Measurements from ENCODE around the gene PCDHGA12.
"Not testable (repeated sequence)": the region's sequence is repeated elsewhere in the genome, so short reads cannot be mapped to it uniquely, and the experiment has no call there.

Gene PCDHGA12

DNA sequence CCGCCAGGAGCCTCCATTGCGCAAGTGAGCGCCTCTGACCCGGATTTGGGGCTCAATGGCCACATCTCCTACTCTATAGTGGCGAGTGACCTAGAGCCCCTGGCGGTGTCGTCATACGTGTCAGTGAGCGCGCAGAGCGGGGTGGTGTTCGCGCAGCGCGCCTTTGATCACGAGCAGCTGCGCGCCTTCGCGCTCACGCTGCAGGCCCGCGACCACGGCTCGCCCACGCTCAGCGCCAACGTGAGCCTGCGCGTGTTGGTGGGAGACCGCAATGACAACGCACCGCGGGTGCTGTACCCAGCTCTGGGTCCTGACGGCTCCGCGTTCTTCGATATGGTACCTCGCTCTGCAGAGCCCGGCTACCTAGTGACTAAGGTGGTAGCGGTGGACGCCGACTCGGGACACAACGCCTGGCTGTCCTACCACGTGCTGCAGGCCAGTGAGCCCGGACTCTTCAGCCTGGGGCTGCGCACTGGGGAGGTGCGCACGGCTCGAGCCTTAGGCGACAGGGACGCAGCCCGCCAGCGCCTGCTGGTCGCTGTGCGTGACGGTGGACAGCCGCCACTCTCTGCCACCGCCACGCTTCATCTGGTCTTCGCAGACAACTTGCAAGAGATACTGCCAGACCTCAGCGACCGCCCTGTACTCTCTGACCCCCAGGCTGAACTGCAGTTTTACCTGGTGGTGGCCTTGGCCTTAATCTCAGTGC, 20.6 kb upstream of the PCDHGA12 start:
- DNase-seq = no peak

DNA sequence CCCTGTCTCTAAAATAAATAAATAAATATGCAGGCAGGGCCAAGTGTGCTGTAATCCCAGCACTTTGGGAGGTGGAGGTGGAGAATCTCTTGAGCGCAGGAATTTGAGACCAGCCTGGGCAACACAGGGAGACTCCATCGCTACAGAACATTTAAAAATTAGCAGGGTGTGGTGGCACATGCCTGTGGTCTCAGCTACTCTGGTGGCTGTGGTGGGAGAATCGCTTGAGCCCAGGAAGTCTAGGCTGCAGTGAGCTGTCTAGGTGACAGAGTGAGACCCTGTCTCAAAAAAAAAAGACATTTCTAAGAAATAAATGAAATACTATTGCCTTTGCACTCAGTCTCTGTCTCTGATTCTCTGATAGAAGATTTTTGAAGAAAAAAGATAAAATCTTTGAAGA, 18.7 kb upstream of the PCDHGA12 start:
- DNase-seq = no peak

DNA sequence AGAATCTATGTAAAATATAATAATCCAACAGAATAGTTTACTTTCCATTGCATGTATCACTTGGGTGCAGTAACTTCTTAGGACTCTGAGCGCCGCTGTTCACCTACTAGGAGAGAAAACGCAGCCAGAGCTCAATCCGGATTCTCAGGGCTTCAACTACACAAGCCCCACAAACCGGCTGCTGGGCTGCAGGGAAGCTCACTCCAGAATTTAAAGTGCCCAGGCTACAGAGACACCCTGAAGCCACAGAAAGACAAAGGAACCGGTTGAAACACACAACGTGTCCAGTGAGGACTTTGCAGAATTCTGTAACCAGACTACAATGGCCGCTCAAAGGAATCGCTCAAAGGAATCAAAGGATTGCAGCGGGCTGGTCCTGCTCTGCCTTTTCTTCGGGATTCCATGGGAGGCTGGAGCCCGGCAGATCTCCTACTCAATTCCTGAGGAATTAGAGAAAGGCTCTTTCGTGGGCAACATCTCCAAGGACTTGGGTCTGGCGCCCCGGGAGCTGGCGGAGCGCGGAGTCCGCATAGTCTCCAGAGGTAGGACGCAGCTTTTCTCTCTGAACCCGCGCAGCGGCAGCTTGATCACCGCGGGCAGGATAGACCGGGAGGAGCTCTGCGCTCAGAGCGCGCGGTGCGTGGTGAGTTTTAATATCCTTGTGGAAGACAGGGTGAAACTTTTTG, 17.3 kb upstream of the PCDHGA12 start, which contains the start of gene PCDHGA10:
Gene PCDHGA10, plus strand, starts transcription at position 134 of the 686 bp plus-strand sequence. Its CDS starts 189 bp downstream, at position 323.
- DNase-seq = peak; percentile 65

DNA sequence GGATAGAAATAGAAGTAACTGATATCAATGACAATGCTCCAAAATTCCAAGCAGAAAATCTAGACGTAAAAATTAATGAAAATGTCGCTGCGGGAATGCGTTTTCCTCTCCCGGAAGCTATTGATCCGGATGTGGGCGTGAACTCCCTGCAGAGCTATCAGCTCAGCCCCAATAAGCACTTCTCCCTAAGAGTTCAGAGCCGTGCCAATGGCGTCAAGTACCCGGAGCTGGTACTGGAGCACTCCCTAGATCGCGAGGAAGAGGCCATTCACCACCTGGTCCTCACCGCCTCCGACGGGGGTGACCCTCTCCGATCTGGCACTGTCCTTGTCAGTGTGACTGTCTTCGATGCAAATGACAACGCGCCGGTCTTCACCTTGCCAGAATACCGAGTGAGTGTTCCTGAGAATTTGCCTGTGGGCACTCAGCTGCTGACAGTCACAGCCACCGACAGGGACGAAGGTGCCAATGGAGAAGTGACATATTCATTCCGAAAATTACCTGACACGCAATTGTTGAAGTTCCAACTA, 16.7 kb upstream of the PCDHGA12 start:
- no peak for DNase-seq

DNA sequence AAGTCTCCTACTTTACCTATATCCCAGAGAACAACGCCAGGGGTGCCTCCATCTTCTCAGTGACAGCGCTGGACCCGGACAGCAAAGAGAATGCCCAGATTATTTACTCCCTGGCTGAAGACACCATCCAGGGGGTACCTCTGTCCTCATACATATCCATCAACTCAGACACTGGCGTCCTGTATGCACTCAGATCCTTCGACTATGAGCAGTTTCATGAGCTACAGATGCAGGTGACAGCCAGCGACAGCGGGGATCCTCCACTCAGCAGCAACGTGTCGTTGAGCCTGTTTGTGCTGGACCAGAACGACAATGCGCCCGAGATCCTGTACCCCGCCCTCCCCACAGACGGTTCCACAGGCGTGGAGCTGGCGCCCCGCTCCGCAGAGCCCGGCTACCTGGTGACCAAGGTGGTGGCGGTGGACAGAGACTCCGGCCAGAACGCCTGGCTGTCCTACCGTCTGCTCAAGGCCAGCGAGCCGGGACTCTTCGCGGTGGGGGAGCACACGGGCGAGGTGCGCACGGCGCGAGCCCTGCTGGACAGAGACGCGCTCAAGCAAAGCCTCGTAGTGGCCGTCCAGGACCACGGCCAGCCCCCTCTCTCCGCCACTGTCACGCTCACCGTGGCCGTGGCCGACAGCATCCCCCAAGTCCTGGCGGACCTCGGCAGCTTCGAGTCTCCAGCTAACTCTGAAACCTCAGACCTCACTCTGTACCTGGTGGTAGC, 15.6 kb upstream of the PCDHGA12 start:
- DNase-seq = not testable (repeated sequence)

DNA sequence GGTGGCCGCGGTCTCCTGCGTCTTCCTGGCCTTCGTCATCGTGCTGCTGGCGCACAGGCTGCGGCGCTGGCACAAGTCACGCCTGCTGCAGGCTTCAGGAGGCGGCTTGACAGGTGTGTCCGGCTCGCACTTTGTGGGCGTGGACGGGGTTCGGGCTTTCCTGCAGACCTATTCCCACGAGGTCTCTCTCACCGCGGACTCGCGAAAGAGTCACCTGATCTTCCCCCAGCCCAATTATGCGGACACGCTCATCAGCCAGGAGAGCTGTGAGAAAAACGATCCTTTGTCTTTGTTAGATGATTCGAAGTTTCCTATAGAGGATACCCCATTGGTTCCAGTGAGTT, 15.1 kb upstream of the PCDHGA12 start:
- DNase-seq = not testable (repeated sequence)

DNA sequence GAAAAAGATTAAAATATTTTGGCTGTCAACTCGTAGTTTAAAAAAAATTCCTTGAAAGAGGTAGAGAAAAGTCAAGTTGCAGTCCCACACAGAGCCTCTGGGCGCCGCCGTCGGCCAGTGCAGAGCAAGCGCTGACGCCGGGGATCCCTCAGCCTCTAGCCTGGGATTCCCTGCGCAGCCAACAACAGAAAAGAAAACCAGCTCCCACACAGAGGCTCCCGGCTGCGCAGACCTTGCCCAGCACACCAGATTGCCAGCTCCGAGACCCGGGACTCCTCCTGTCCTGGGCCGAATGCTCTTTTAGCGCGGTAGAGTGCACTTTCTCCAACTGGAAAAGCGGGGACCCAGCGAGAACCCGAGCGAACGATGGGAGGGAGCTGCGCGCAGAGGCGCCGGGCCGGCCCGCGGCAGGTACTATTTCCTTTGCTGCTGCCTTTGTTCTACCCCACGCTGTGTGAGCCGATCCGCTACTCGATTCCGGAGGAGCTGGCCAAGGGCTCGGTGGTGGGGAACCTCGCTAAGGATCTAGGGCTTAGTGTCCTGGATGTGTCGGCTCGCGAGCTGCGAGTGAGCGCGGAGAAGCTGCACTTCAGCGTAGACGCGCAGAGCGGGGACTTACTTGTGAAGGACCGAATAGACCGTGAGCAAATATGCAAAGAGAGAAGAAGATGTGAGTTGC, 12.7 kb upstream of the PCDHGA12 start, which contains the start of gene PCDHGB7:
Gene PCDHGB7, plus strand, starts transcription at position 184 of the 679 bp plus-strand sequence. Its CDS starts 183 bp downstream, at position 367.
- DNase-seq = peak; percentile 75

DNA sequence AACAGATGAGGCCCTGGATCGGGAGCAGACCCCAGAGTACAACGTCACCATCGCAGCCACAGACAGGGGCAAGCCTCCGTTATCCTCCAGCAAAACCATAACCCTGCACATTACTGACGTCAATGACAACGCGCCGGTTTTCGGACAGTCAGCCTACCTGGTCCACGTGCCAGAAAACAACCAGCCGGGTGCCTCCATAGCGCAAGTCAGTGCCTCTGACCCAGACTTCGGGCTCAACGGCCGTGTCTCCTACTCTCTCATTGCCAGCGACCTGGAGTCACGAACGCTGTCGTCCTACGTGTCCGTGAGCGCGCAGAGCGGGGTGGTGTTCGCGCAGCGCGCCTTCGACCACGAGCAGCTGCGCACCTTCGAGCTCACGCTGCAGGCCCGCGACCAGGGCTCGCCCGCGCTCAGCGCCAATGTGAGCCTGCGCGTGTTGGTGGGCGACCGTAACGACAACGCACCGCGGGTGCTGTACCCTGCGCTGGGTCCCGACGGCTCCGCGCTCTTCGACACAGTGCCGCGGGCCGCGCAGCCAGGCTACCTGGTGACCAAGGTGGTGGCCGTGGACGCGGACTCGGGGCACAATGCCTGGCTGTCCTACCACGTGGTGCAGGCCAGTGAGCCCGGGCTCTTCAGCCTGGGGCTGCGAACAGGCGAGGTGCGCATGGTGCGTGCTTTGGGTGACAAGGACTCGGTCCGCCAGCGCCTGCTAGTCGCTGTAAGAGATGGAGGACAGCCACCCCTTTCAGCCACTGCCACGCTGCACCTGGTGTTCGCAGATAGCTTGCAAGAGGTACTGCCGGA, 11.0 kb upstream of the PCDHGA12 start:
- no peak for DNase-seq

DNA sequence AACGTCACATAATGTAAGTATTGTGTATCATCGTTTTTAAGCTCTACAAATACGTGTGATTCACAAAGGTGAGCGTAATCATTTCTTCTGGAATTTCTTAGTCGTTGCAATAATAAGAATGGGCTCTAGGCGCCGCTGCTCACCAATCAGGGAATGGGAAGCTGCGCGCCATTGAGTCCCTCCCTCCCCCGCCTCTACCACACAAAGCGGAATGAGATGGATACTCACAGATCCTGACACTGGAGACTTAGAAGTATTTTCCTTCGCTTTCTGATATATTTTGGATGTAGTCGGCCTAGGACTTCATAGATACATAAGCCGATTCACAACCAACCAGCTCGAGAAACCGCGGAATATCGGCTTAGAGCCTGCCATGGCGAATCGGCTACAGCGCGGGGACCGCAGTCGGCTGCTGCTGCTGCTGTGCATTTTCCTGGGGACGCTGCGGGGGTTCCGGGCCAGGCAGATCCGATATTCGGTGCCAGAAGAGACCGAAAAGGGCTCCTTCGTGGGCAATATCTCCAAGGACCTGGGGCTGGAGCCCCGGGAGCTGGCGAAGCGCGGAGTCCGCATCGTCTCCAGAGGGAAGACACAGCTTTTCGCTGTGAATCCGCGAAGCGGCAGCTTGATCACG, 9.3 kb upstream of the PCDHGA12 start, which contains the start of gene PCDHGA11:
Gene PCDHGA11, plus strand, starts transcription at position 197 of the 634 bp plus-strand sequence. Its CDS starts 177 bp downstream, at position 374.
- peak; percentile 69 for DNase-seq

DNA sequence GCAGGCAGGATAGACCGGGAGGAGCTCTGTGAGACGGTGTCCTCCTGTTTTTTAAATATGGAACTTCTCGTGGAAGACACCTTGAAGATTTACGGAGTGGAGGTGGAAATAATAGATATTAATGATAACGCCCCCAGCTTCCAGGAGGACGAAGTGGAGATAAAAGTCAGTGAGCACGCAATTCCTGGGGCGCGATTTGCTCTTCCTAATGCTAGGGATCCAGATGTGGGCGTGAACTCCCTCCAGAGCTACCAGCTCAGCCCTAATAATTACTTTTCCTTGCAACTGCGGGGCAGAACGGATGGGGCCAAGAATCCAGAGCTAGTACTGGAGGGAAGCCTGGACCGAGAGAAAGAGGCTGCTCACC, 8.8 kb upstream of the PCDHGA12 start:
- DNase-seq = no peak

DNA sequence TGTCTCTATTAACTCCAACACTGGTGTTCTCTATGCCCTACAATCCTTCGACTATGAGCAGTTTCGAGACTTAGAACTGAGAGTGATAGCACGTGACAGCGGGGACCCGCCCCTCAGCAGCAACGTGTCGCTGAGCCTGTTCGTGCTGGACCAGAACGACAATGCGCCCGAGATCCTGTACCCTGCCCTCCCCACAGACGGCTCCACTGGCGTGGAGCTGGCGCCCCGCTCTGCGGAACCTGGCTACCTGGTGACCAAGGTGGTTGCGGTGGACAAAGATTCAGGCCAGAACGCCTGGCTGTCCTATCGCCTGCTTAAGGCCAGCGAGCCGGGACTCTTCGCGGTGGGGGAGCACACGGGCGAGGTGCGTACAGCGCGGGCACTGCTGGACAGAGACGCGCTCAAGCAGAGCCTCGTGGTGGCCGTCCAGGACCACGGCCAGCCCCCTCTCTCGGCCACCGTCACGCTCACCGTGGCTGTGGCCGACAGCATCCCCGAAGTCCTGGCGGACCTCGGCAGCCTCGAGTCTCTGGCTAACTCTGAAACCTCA, 7.5 kb upstream of the PCDHGA12 start:
- no peak for DNase-seq

DNA sequence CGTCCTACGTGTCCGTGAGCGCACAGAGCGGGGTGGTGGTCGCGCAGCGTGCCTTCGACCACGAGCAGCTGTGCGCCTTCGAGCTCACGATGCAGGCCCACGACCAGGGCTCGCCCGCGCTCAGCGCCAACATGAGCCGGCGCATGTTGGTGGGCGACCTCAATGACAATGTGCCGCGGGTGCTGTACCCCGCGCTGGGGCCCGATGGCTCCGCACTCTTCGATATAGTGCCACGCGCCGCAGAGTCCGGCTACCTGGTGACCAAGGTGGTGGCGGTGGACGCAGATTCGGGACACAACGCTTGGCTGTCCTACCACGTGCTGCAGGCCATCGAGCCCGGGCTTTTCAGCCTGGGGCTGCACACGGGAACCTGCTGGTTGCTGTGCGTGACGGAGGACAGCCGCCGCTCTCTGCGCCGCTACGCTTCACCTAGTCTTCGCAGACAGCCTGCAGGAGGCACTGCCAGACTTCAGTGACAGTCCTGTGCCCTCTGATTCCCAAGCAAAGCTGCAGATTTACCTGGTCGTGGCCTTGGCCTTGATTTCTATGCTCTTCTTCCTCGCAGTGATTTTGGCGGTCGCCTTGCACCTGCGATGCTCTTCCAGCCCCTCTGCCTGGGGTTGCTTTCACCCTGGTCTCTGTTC, 2.4 kb upstream of the PCDHGA12 start:
- no peak for DNase-seq

DNA sequence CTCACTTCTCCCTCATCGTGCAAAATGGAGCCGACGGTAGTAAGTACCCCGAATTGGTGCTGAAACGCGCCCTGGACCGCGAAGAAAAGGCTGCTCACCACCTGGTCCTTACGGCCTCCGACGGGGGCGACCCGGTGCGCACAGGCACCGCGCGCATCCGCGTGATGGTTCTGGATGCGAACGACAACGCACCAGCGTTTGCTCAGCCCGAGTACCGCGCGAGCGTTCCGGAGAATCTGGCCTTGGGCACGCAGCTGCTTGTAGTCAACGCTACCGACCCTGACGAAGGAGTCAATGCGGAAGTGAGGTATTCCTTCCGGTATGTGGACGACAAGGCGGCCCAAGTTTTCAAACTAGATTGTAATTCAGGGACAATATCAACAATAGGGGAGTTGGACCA, 979 bp downstream of the PCDHGA12 start:
- DNase-seq = no peak

DNA sequence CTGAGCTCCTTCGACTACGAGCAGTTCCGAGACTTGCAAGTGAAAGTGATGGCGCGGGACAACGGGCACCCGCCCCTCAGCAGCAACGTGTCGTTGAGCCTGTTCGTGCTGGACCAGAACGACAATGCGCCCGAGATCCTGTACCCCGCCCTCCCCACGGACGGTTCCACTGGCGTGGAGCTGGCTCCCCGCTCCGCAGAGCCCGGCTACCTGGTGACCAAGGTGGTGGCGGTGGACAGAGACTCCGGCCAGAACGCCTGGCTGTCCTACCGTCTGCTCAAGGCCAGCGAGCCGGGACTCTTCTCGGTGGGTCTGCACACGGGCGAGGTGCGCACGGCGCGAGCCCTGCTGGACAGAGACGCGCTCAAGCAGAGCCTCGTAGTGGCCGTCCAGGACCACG, 2.0 kb downstream of the PCDHGA12 start:
- DNase-seq = not testable (repeated sequence)

DNA sequence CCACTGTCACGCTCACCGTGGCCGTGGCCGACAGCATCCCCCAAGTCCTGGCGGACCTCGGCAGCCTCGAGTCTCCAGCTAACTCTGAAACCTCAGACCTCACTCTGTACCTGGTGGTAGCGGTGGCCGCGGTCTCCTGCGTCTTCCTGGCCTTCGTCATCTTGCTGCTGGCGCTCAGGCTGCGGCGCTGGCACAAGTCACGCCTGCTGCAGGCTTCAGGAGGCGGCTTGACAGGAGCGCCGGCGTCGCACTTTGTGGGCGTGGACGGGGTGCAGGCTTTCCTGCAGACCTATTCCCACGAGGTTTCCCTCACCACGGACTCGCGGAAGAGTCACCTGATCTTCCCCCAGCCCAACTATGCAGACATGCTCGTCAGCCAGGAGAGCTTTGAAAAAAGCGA, 2.4 kb downstream of the PCDHGA12 start:
- DNase-seq = not testable (repeated sequence)

DNA sequence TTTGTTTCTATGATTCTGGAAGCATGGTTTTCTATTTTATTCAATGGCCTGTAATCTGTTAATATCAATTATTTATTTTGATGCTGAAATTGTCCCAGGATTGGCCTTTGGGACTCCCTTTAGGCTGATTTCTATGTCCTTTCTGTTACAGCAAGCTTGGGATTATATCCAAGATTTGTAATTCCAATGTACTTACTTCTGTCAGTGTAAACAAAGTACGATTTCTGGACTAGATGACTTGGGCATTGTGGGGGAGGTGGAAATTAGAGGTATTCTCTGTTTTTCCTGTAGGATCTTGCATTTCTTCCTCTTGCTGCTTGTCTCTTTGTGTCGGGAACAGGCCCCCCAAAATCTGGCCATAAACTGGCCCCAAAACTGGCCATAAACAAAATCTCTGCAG, 3.7 kb downstream of the PCDHGA12 start:
- DNase-seq = no peak

DNA sequence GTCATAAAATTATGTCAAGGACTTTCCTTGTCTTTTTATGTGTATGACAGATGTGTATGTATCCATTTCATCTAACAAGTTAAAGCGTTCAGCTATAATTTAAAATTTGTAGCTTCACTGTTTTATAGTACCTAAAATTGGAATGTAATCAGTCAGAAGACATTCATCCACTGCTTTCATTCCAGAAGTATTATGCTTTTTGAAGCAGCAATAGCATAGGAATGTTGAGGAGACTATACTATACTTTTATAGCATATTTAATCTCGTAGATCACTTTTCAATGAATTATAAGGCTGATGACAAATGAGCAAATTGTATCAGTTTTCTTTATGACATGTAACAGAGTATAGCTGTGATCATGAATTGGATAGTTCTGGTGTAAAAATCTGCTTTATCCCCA, 6.9 kb downstream of the PCDHGA12 start:
- no peak for DNase-seq

DNA sequence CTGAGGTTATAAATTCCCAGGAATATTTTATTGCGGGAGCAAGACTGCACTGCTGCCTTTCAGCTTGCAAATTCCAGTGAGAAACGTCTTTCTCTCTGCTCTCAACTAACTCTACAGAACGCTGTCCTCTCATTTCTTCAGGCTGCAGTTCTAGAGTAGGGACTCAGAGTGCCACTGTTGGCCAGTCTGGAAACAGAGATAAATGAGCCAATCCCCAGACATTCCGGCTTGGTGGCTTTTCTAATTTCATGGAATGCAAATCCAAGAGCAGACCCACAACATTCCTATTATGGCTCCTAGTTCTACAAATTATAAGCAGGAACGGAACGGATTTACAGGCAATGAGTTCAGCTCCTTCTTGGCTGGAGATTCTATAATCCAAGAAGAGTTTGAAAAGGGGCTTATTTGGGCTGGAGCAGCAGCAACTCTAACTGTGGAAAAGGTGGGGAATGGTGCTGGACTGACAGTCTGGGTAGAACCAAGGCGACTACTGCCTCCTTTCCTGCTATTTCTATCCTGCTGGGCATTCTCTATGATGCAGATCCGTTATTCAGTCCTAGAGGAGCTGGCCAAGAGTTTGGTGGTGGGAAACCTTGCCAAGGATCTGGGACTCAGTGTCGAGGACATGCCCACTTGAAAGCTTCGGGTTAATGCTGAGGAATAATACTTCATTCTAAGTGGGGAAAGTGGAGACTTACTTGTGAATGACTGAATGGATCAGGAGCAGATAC, 9.3 kb downstream of the PCDHGA12 start:
- DNase-seq = no peak

DNA sequence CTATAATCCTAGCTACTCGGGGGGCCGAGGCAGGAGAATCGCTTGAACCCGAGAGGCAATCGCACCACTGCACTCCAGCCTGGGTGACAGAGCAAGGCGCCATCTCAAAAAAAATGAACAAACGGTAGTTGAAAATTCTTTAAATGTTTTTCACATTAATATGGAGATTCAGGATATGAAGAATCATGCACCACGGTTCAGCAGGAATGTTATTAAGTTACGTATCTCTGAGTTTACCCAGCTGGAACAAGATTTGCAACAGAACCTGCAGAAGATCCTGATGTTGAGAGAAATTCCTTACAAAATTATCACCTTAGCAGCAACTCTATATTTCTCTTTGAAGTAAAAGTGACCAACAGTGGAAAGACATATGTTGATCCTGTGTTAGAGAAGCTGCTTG, 10.0 kb downstream of the PCDHGA12 start:
- DNase-seq = no peak
